MG63 (cell line): Measurements from ENCODE around the gene MNDA. TPM values are rescaled to one million over a fixed set of nuclear protein-coding genes. Genes with fewer than 3 reads are reported as not detected.
"Not testable (repeated sequence)": the region's sequence is repeated elsewhere in the genome, so short reads cannot be mapped to it uniquely, and the experiment has no call there.

Experiments
- DNase-seq: peaks from one replicate; pipeline ENCODE4 v3.0.0-alpha.2; 2020
- H3K27me3 ChIP-seq: fragments of 250-450 bp; sonication (Bioruptor Pico); 2 replicates; pipeline ENCODE4 v1.5.1; 2020; ENCODE audit warnings: mild to moderate bottlenecking, moderate library complexity
- H3K36me3 ChIP-seq: fragments of 250-450 bp; sonication (Bioruptor Pico); 2 replicates; pipeline ENCODE4 v1.5.1; 2020; ENCODE audit warnings: mild to moderate bottlenecking, moderate library complexity
- H3K4me3 ChIP-seq: fragments of 250-450 bp; sonication (Bioruptor Pico); 2 replicates; pipeline ENCODE4 v1.5.1; 2020; ENCODE audit warnings: mild to moderate bottlenecking, moderate library complexity
- H3K9me3 ChIP-seq: fragments of 250-450 bp; sonication (Bioruptor Pico); 2 replicates; pipeline ENCODE4 v1.5.1; 2020; ENCODE audit warnings: mild to moderate bottlenecking, moderate library complexity
- total RNA-seq: library from RNA; depleted of rRNA; stranded (reverse); fragments of >200 nt; shearing (Covaris generic); gene quantifications from 2 replicates; pipeline ENCODE4 v1.2.3, GENCODE V29; 2014; ENCODE audit warnings: low replicate concordance; rRNA removed

Gene MNDA
- total RNA-seq, 1 experiment from 2014 or later: not detected

- Histone ChIP-seq H3K9me3 (no peaks in the 10 kb centered on the region), H3K27me3 (no peaks in the 10 kb centered on the region), H3K36me3 (no peaks in the 10 kb centered on the region), H3K4me3 (no peak overlapping the region)
- no peak for DNase-seq
Observed at GRCh38 chr1:158819461-158820443, 11.4 kb upstream of the MNDA start.

- Histone ChIP-seq H3K4me3 (no peak overlapping the region), H3K9me3 (no peaks in the 10 kb centered on the region), H3K27me3 (no peaks in the 10 kb centered on the region)
Observed at GRCh38 chr1:158821723-158822122, 9.4 kb upstream of the MNDA start.

GRCh38 chr1:158830074-158830677 is 975 bp upstream of the MNDA start:
- H3K27me3 ChIP-seq: no peaks in the 10 kb centered on the region
- no peaks in the 10 kb centered on the region for H3K9me3 ChIP-seq
- no peaks in the 10 kb centered on the region for H3K36me3 ChIP-seq
- H3K4me3 ChIP-seq: no peak overlapping the region
- no peak for DNase-seq

More at GRCh38 chr1:158821723-158822122, 9.4 kb upstream of the MNDA start:
- no peak for DNase-seq
- no peaks in the 10 kb centered on the region for H3K36me3 ChIP-seq

DNA sequence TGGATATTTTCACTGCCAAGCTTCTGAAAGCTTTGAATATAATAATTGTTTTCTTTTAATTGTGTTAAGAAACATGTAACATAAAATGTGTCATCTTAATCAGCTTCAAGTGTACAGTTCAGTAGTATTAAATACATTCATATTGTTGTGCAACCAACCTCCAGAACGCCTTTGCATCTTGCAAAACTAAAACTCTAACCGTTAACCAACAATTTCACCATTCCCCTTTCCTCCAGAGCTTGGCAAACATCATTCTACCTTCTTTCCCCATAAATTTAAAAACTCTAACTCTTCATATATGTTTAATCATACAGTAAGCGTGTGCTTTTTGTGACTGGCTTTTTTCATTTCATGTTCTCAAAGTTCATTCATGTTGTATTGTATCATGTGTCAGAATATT is 2.1 kb downstream of the MNDA start:
- H3K36me3 ChIP-seq: no peaks in the 10 kb centered on the region
- H3K4me3 ChIP-seq: no peak overlapping the region
- no peak for DNase-seq
- H3K9me3 ChIP-seq: no peaks in the 10 kb centered on the region
- H3K27me3 ChIP-seq: no peaks in the 10 kb centered on the region

DNA sequence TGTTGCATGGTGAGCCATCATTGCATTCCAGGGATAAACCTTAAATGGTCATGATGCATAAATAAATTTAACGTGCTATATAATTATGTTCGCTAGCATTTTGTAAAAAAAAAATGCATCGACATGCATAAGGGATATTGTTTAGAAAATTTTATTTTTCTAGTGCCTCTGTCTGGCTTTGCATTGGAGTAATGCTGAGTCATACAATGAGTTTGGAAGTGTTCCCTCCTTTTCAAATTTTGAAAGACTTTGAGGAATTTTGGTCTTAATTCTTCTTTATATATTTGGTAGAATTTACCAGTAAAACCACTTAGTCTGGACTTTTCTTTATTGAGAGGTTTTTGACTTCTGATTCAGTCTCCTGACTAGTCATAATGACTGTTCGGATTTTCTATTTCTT is 4.9 kb downstream of the MNDA start:
- Histone ChIP-seq H3K9me3 (no peaks in the 10 kb centered on the region; the same call in 1 of the 2 replicates), H3K27me3 (no peaks in the 10 kb centered on the region), H3K4me3 (no peak overlapping the region), H3K36me3 (no peaks in the 10 kb centered on the region)
- no peak for DNase-seq

DNA sequence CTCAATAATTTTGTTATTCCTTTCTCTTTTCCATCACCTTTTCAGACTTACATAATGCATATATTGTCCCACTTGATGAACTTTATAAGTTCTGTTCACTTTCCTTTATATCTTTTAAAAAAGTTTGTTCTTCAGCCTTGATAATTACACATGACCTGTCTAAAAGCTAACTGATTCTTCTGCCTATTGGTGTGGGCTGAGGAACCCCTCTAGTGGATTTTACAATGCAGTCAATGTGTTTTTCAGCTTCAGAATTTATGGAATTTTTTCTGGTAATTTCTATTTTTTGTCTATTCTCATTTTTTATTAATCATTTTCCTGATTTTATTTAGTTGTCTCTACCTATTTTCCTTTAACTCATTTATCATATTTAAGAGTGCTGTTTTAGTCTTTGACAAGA is 7.5 kb downstream of the MNDA start:
- H3K27me3 ChIP-seq: no peaks in the 10 kb centered on the region
- H3K9me3 ChIP-seq: no peaks in the 10 kb centered on the region; the same call in 1 of the 2 replicates
- no peak for DNase-seq
- no peak overlapping the region for H3K4me3 ChIP-seq
- H3K36me3 ChIP-seq: no peaks in the 10 kb centered on the region

DNA sequence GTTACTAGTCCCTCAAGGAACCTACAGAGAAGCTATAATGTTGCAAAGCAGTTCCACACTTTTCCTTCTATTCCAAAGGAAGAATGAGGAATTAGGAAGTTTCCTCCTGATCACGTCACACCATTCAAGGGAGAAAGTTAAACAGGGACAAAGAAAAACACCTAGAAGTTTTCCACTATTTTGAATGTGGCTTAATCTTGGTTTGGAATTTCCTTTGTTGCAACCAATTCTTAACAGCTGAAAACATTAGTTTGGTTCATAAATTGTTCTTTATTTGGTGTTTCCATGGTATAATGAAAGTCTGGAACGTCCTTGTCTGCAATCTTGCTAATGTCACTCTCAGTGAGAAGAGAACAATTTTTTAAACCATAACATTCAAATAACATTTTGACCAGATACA is 8.4 kb downstream of the MNDA start:
- DNase-seq: no peak
- no peak overlapping the region for H3K4me3 ChIP-seq
- no peaks in the 10 kb centered on the region; the same call in 1 of the 2 replicates for H3K9me3 ChIP-seq
- no peaks in the 10 kb centered on the region for H3K27me3 ChIP-seq
- H3K36me3 ChIP-seq: no peaks in the 10 kb centered on the region

DNA sequence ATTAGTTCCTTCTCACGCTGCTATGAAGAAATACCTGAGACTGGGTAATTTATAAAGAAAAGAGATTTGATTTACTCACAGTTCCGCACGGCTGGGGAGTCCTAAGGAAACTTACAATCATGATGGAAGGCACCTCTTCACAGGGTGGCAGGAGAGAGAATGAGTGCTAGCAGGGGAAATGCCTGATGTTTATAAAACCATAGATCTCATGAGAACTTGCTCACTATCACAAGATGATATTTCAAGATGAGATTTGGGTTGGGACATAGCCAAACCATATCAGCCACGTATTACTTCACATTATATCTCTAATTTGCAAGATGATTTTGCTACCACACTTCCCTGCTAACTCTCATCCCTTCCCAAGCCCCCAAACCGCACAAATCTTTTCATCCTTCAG is 9.1 kb downstream of the MNDA start:
- Histone ChIP-seq H3K36me3 (no peaks in the 10 kb centered on the region), H3K27me3 (no peaks in the 10 kb centered on the region), H3K9me3 (no peaks in the 10 kb centered on the region; the same call in 1 of the 2 replicates), H3K4me3 (no peak overlapping the region)
- no peak for DNase-seq

- DNase-seq: no peak
- Histone ChIP-seq H3K27me3 (no peaks in the 10 kb centered on the region; the same call in 1 of the 2 replicates), H3K9me3 (no peaks in the 10 kb centered on the region; the same call in 1 of the 2 replicates), H3K4me3 (no peak overlapping the region), H3K36me3 (no peaks in the 10 kb centered on the region)
Observed at GRCh38 chr1:158864595-158864994, 33.4 kb downstream of the MNDA start.

DNA sequence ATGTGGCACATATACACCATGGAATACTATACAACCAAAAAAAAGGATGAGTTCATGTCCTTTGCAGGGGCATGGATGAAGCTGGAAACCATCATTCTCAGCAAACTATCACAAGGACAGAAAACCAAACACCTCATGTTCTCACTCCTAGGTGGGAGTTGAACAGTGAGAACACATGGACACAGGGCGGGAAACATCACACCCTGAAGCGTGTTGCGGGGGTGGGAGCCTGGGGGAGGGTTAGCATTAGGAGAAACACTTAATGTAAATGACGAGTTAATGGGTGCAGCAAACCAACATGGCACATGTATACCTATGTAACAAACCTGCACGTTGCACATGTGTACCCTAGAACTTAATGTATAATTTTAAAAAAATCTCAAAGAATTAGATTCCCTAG is 39.3 kb downstream of the MNDA start:
- H3K9me3 ChIP-seq, H3K4me3 ChIP-seq, H3K27me3 ChIP-seq, DNase-seq, H3K36me3 ChIP-seq: not testable (repeated sequence)

DNA sequence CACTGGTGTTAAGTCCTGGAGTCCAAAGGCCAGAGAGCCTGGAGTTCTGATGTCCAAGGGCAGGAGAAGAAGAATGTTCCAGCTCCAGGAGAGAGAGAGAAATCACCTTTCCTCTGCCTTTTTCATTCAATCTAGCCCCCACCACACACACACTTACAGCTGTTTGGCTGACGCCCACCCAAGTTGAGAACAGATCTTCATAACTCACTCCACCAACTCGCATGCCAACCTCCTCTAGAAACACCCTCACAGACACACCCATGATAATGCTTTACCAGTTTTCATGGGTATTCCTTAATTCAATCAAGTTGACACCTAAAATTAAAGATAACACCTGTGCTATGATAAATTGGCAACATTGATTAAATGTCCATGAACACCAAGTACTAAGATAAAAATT is 42.0 kb downstream of the MNDA start:
- Histone ChIP-seq H3K9me3 (no peaks in the 10 kb centered on the region), H3K4me3 (no peak overlapping the region), H3K36me3 (no peaks in the 10 kb centered on the region), H3K27me3 (peaks cover 2% of the 10 kb centered on the region; the same call in 1 of the 2 replicates)
- DNase-seq: no peak

DNA sequence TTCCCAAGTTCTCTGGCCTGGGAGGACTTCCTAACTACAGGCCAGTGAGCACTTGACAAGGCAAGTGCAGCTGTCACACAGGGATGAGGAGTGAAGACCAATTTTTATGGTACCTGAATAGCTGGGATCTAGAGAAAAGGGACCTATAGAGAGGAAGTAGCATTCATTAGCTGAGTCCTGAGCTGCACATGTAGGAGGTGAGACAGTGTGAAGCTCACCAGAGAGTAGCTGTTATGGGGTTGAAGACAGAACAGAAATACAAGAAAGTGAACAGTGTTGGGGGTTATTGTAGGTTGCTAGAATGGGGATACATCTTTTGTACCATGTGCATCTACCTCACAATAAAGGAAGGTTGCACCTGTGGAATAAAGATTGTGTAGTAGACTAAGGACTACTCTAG is 62.5 kb downstream of the MNDA start:
- DNase-seq: no peak
- H3K36me3 ChIP-seq: no peaks in the 10 kb centered on the region
- H3K27me3 ChIP-seq: no peaks in the 10 kb centered on the region
- H3K9me3 ChIP-seq: no peaks in the 10 kb centered on the region
- no peak overlapping the region for H3K4me3 ChIP-seq

- DNase-seq: no peak
- no peaks in the 10 kb centered on the region for H3K9me3 ChIP-seq
- no peaks in the 10 kb centered on the region for H3K36me3 ChIP-seq
- H3K27me3 ChIP-seq: no peaks in the 10 kb centered on the region
- H3K4me3 ChIP-seq: no peak overlapping the region
Observed at GRCh38 chr1:158898722-158899121, 67.6 kb downstream of the MNDA start.

Other genes starting within 250 kb of the MNDA start
- gene OR10Z1, start 226.1 kb upstream of the MNDA start, total RNA-seq: not detected in 2 replicates
- not detected in 2 replicates for gene SPTA1, start 144.6 kb upstream of the MNDA start, total RNA-seq
- not detected in 2 replicates for gene OR6K2, start 130.7 kb upstream of the MNDA start, total RNA-seq
- gene OR6K3, start 110.6 kb upstream of the MNDA start, total RNA-seq: not detected in 2 replicates
- not detected in 2 replicates for gene OR6K6, start 76.6 kb upstream of the MNDA start, total RNA-seq
- gene OR6N1, start 59.2 kb upstream of the MNDA start, total RNA-seq: not detected in 2 replicates
- not detected in 2 replicates for gene OR6N2, start 50.1 kb upstream of the MNDA start, total RNA-seq
- gene PYHIN1, start 100.2 kb downstream of the MNDA start, total RNA-seq: not detected in 2 replicates
- 33.8 and 35.7 TPM in 2 replicates for gene IFI16, start 178.6 kb downstream of the MNDA start, total RNA-seq
- gene AIM2, start 245.4 kb downstream of the MNDA start, total RNA-seq: not detected in 2 replicates